ENCODE data around the gene RNF225.

- no peak for TF ChIP-seq CTCF (IDR thresholded peaks at IDR 0.05)
- no peak for TF ChIP-seq EZH2 (IDR thresholded peaks at IDR 0.05; ENCODE audit: borderline replicate concordance, insufficient read depth, low read depth, low read length, poor library complexity, severe bottlenecking)
Measured at GRCh38 chr19:58381460-58382212, 13.8 kb upstream of the RNF225 start.

All from B cell (primary cell).